H1 (cell line): Measurements from ENCODE around the gene POGZ. TPM values are rescaled to one million over a fixed set of nuclear protein-coding genes. Genes with fewer than 3 reads are reported as not detected.

Source experiments
- CTCF ChIA-PET: fragments of 300-600 bp; sonication (Branson Sonifier 250); formaldehyde crosslinking; loops from one replicate; lab custom pipeline; 2021; ENCODE audit not compliant: partially characterized antibody; lab: Charles Lee
- POLR2A ChIA-PET: fragments of 300-600 bp; sonication (Branson Sonifier 250); formaldehyde crosslinking; loops from one replicate; lab custom pipeline; 2021; ENCODE audit warnings: inconsistent platforms; ENCODE audit not compliant: partially characterized antibody; lab: Charles Lee
- DNase-seq, 2 experiments: peaks; one replicate each; pipeline versions ENCODE4 v3.0.0 to v3.0.0-alpha.2; 2010 to 2022; ENCODE audit warnings: low spot score in 2 of 2, low read depth in 1 of 2, mixed read lengths in 1 of 2
- FAIRE-seq: peaks from 2 replicates; lab custom pipeline; 2011; peaks lifted over from hg19 to GRCh38; lab: Jason Lieb, UNC
- H2AFZ ChIP-seq: 2 replicates; pipeline ENCODE4 v1.8.1; 2012; ENCODE audit warnings: low read length, inconsistent platforms
- H2AK5ac ChIP-seq: 2 replicates; pipeline ENCODE4 v1.6.1; 2013; ENCODE audit warnings: low read depth, low read length
- H2BK120ac ChIP-seq: replicated peaks from 2 replicates; pipeline ENCODE3; 2013; ENCODE audit warnings: low read depth, low read length, inconsistent platforms
- H2BK12ac ChIP-seq: 2 replicates; pipeline ENCODE4 v1.6.1; 2013; ENCODE audit warnings: low read depth, low read length
- H2BK15ac ChIP-seq: 2 replicates; pipeline ENCODE4 v1.6.1; 2013; ENCODE audit warnings: low read length
- H2BK20ac ChIP-seq: 2 replicates; pipeline ENCODE4 v1.6.1; 2013; ENCODE audit warnings: low read length
- H2BK5ac ChIP-seq: 2 replicates; pipeline ENCODE4 v1.6.1; 2013; ENCODE audit warnings: low read depth, low read length
- H3K14ac ChIP-seq: 2 replicates; pipeline ENCODE4 v1.6.1; 2013; ENCODE audit warnings: inconsistent platforms; ENCODE audit not compliant: insufficient read length
- H3K18ac ChIP-seq: 2 replicates; pipeline ENCODE4 v1.6.1; 2013; ENCODE audit warnings: low read length; ENCODE audit errors: extremely low read depth
- H3K23ac ChIP-seq: 2 replicates; pipeline ENCODE4 v1.6.1; 2013; ENCODE audit warnings: inconsistent platforms; ENCODE audit not compliant: insufficient read length
- H3K23me2 ChIP-seq: 2 replicates; pipeline ENCODE4 v1.6.1; 2013; ENCODE audit warnings: low read depth, low read length
- H3K27ac ChIP-seq: 2 replicates; pipeline ENCODE4 v1.6.1; 2011; ENCODE audit warnings: low read depth, low read length, inconsistent platforms
- H3K27me3 ChIP-seq, 4 experiments: replicated peaks in 1 of 4; 1 replicate in 1 of 4; 2 replicates in 3 of 4; pipeline versions ENCODE4 v1.6.1 to v1.8.1; 2011 to 2013; ENCODE audit warnings: low read length in 3 of 4, mild to moderate bottlenecking in 3 of 4, inconsistent platforms in 2 of 4, mixed read lengths in 2 of 4, moderate library complexity in 1 of 4; ENCODE audit not compliant: control insufficient read depth in 3 of 4, insufficient read depth in 3 of 4; ENCODE audit errors: extremely low read depth in 1 of 4
- H3K36me3 ChIP-seq, 4 experiments: 2 replicates each; pipeline versions ENCODE4 v1.6.1 to v1.8.1; 2011 to 2013; ENCODE audit warnings: mild to moderate bottlenecking in 4 of 4, low read length in 3 of 4, moderate library complexity in 2 of 4, control low read depth in 1 of 4, inconsistent platforms in 1 of 4; ENCODE audit not compliant: insufficient read depth in 4 of 4, control insufficient read depth in 2 of 4
- H3K4ac ChIP-seq: replicated peaks from 2 replicates; pipeline ENCODE3; 2013; ENCODE audit warnings: low read length, low read depth, mixed read lengths, inconsistent platforms; ENCODE audit not compliant: insufficient read length
- H3K4me1 ChIP-seq, 4 experiments: replicated peaks in 1 of 4; 1 replicate in 1 of 4; 2 replicates in 3 of 4; pipeline versions ENCODE4 v1.6.1 to v1.8.1; 2011 to 2013; ENCODE audit warnings: low read length in 3 of 4, inconsistent platforms in 2 of 4, mixed read lengths in 1 of 4; ENCODE audit not compliant: insufficient read depth in 4 of 4, control insufficient read depth in 3 of 4
- H3K4me2 ChIP-seq, 2 experiments: 2 replicates each; pipeline versions ENCODE4 v1.6.1 to v1.8.1; 2011 to 2013; ENCODE audit warnings: low read depth in 2 of 2, low read length in 2 of 2, control low read depth in 1 of 2, inconsistent platforms in 1 of 2, mild to moderate bottlenecking in 1 of 2; ENCODE audit not compliant: insufficient read depth in 1 of 2
- H3K4me3 ChIP-seq, 4 experiments: fragments of 200-600, 300-600 bp in 1 of 4; sonication (generic), shearing (Covaris generic), sonication (Bioruptor Twin) in 1 of 4; 2 replicates each; pipeline versions ENCODE4 v1.5.1 to v1.8.1; 2011 to 2016; ENCODE audit warnings: low read length in 4 of 4, low read depth in 3 of 4, control low read depth in 2 of 4, inconsistent platforms in 2 of 4, mild to moderate bottlenecking in 2 of 4, mixed read lengths in 1 of 4, moderate library complexity in 1 of 4; ENCODE audit not compliant: insufficient read depth in 2 of 4; ENCODE audit errors: extremely low read depth in 1 of 4
- H3K56ac ChIP-seq: replicated peaks from 2 replicates; pipeline ENCODE3; 2013; ENCODE audit warnings: low read depth, mild to moderate bottlenecking, mixed read lengths, low read length, inconsistent platforms; ENCODE audit not compliant: insufficient read length
- H3K79me1 ChIP-seq: 2 replicates; pipeline ENCODE4 v1.6.1; 2013; ENCODE audit warnings: low read depth, low read length, control low read depth
- H3K79me2 ChIP-seq, 2 experiments: 2 replicates each; pipeline versions ENCODE4 v1.6.1 to v1.8.1; 2012 to 2013; ENCODE audit warnings: low read length in 2 of 2, mild to moderate bottlenecking in 2 of 2, inconsistent platforms in 1 of 2; ENCODE audit not compliant: insufficient read depth in 2 of 2, control insufficient read depth in 1 of 2
- H3K9ac ChIP-seq, 4 experiments: replicated peaks in 1 of 4; 1 replicate in 1 of 4; 2 replicates in 3 of 4; pipeline versions ENCODE4 v1.6.1 to v1.8.1; 2011 to 2013; ENCODE audit warnings: low read depth in 3 of 4, low read length in 3 of 4, control low read depth in 2 of 4, mild to moderate bottlenecking in 2 of 4, moderate library complexity in 2 of 4, inconsistent platforms in 1 of 4; ENCODE audit errors: extremely low read depth in 1 of 4
- H3K9me3 ChIP-seq, 2 experiments: 2 replicates each; pipeline versions ENCODE4 v1.6.1 to v1.8.1; 2012 to 2013; ENCODE audit warnings: mild to moderate bottlenecking in 2 of 2, moderate library complexity in 2 of 2, control low read depth in 1 of 2, inconsistent platforms in 1 of 2, low read depth in 1 of 2, low read length in 1 of 2, mixed read lengths in 1 of 2; ENCODE audit not compliant: insufficient read depth in 2 of 2
- H4K20me1 ChIP-seq, 2 experiments: replicated peaks in 1 of 2; 2 replicates each; pipeline versions ENCODE3 to v1.8.1; 2011 to 2013; ENCODE audit warnings: inconsistent platforms in 2 of 2, low read length in 2 of 2, mild to moderate bottlenecking in 1 of 2; ENCODE audit not compliant: insufficient read depth in 2 of 2, control insufficient read depth in 1 of 2
- H4K5ac ChIP-seq: 2 replicates; pipeline ENCODE4 v1.6.1; 2013; ENCODE audit warnings: low read length, low read depth, mixed read lengths, inconsistent platforms; ENCODE audit not compliant: insufficient read length
- H4K8ac ChIP-seq: 2 replicates; pipeline ENCODE4 v1.8.0; 2013; ENCODE audit warnings: mild to moderate bottlenecking, moderate library complexity, low read length, inconsistent platforms; ENCODE audit not compliant: insufficient read depth; ENCODE audit errors: extremely low read depth
- H4K91ac ChIP-seq: replicated peaks from 2 replicates; pipeline ENCODE3; 2013; ENCODE audit warnings: low read length, mixed read lengths, inconsistent platforms; ENCODE audit not compliant: insufficient read length
- GABPA ChIP-seq: IDR thresholded peaks from 2 replicates; pipeline ENCODE4 v1.6.1; 2011; ENCODE audit warnings: mild to moderate bottlenecking, low read length, moderate library complexity, borderline replicate concordance; ENCODE audit not compliant: insufficient read depth
- MAFK ChIP-seq: IDR thresholded peaks from 2 replicates; pipeline ENCODE4 v1.6.1; 2012; ENCODE audit warnings: low read depth, mild to moderate bottlenecking, improper control_type of control experiment, low read length
- NRF1 ChIP-seq: IDR thresholded peaks from 2 replicates; pipeline ENCODE4 v1.6.1; 2011; ENCODE audit warnings: mild to moderate bottlenecking, low read depth, low read length, improper control_type of control experiment
- POLR2A ChIP-seq, 2 experiments: IDR thresholded peaks; 1 replicate in 1 of 2; 2 replicates in 1 of 2; pipeline ENCODE4 v1.6.1; 2011; ENCODE audit warnings: low read depth in 2 of 2, low read length in 2 of 2, mild to moderate bottlenecking in 2 of 2; ENCODE audit errors: control extremely low read depth in 1 of 2
- RFX5 ChIP-seq: IDR thresholded peaks from 2 replicates; pipeline ENCODE4 v1.6.1; 2011; ENCODE audit warnings: low read depth, low read length, improper control_type of control experiment, borderline replicate concordance
- SRF ChIP-seq: IDR thresholded peaks from 2 replicates; pipeline ENCODE4 v1.6.1; 2011; ENCODE audit warnings: mild to moderate bottlenecking, low read depth, low read length, moderate library complexity
- TCF12 ChIP-seq: IDR thresholded peaks from 2 replicates; pipeline ENCODE4 v1.6.1; 2011; ENCODE audit warnings: low read depth, mild to moderate bottlenecking, low read length
- TEAD4 ChIP-seq: IDR thresholded peaks from 2 replicates; pipeline ENCODE4 v1.6.1; 2012; ENCODE audit warnings: low read depth, low read length, inconsistent platforms, mixed read lengths
- WGBS, 2 experiments: shearing (Covaris generic) in 1 of 2; methylation state at CpG; one replicate each; pipeline versions ENCODE4 v1.1.6 to v1.1.7; 2013 to 2015; ENCODE audit warnings: low lambda C conversion rate in 2 of 2, mixed read lengths in 2 of 2, inconsistent platforms in 1 of 2, low coverage in 1 of 2, missing lambda C conversion rate in 1 of 2; ENCODE audit not compliant: insufficient replicate concordance in 2 of 2, insufficient coverage in 1 of 2, insufficient read length in 1 of 2; ENCODE audit errors: extremely low coverage in 1 of 2, missing lambda C conversion rate in 1 of 2; 5-methylcytosine and 5-hydroxymethylcytosine counted together
- polyA plus RNA-seq, 7 experiments: library from polyadenylated mRNA; depleted of rRNA in 3 of 7; stranded (reverse) in 5 of 7; unstranded in 2 of 7; fragments of >200 nt in 5 of 7; fragments of 200-250 nt in 2 of 7; gene quantifications; 1 replicate in 5 of 7; 2 replicates in 1 of 7; 4 replicates in 1 of 7; pipeline versions ENCODE4 v1.2.1 to v1.2.3, GENCODE V29; 2011 to 2013; ENCODE audit warnings: missing spikeins in 2 of 7, mixed read lengths in 2 of 7
- total RNA-seq: library from RNA; stranded (reverse); fragmentation: NEBNext Ultra II Directional; extraction: Animal tissue kit (Norgen Biotek cat#: 25700); gene quantifications from 2 replicates; pipeline ENCODE4 v1.2.1, GENCODE V29; 2021

Gene POGZ
- total and polyA plus RNA-seq, 2 of the 8 experiments (the other 6 are each of a cell fraction or from before 2014, with no cell fraction given): 66.4 to 105 TPM

DNA sequence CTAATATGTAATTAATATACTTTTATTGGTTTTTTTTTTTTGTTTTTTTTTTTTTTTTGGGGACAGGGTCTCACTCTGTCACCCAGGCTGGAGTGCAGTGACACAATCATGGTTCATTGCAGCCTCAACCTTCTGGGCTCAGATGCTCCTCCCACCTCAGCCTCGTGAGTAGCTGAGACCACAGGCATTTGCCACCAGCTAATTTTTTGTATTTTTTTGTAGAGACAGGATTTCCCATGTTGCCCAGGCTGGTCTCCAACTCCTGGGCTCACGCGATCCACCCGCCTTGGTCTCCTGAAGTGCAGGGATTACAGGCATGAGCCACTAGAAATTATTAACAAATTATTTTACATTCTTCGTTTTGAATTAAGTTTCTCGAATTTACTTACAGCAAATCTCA, 16.8 kb upstream of the POGZ start:
- Histone ChIP-seq H3K4me3 (no peak overlapping the region), H2BK20ac (no peak overlapping the region), H3K27ac (no peak overlapping the region), H3K18ac (no peak overlapping the region), H3K4me1 (no peaks in the 10 kb centered on the region; a peak in 1 of 7 replicates), H4K20me1 (no peaks in the 10 kb centered on the region), H3K9ac (no peak overlapping the region), H3K79me2 (no peaks in the 10 kb centered on the region), H4K91ac (no peak overlapping the region), H3K36me3 (no peaks in the 10 kb centered on the region), H4K8ac (no peak overlapping the region), H2BK5ac (no peak overlapping the region), H3K27me3 (no peaks in the 10 kb centered on the region), H2AFZ (0 out of 2 replicates have a peak overlapping the region, but pooled peaks have one; percentile 16), H3K14ac (no peak overlapping the region), H3K23ac (no peak overlapping the region), H3K23me2 (no peaks in the 10 kb centered on the region), H3K9me3 (no peaks in the 10 kb centered on the region), H2AK5ac (no peak overlapping the region), H2BK120ac (no peak overlapping the region), H4K5ac (no peak overlapping the region), H3K4ac (no peak overlapping the region), H3K56ac (no peak overlapping the region), H3K79me1 (no peaks in the 10 kb centered on the region), H2BK15ac (no peak overlapping the region), H3K4me2 (no peak overlapping the region), H2BK12ac (no peak overlapping the region)
- CTCF ChIA-PET: interaction anchor here (1.1 to 2.7 kb wide), 6 partner anchors 9 to 57 kb away, joined by 3 to 11 read pairs (median 5); partner anchors contain the start of gene POGZ
- DNase-seq (no peak), FAIRE-seq (no peak)
- POLR2A ChIA-PET: interaction anchor here (2.6 to 8.6 kb wide), 2 partner anchors 16 to 65 kb away, joined by 13 to 91 read pairs; partner anchors contain the start of gene POGZ
- WGBS, 2 experiments: 88% methylated on average over 6 of the region's 6 CpGs; no CpG with 5 or more reads in 1 of the 2 experiments
- TF ChIP-seq TCF12 (no peak), RFX5 (no peak), TEAD4 (no peak), SRF (no peak), POLR2A (IDR thresholded peaks at IDR 0.05; ENCODE audit: control extremely low read depth in 1 of 2, low read depth in 2 of 2, low read length in 2 of 2) (no peak), MAFK (no peak), NRF1 (no peak), GABPA (no peak)
